IMR-90 (cell line): ENCODE measurements around the gene PDE5A. TPM values are rescaled to one million over a fixed set of nuclear protein-coding genes. Genes with fewer than 3 reads are reported as not detected.

Experiments used
- ATAC-seq: fragments of 200-7000 bp; cut with Tn5 transposase; 2 replicates; pipeline ENCODE4 v1.9.1; 2020; ENCODE audit warnings: low read depth, mild to moderate bottlenecking, moderate library complexity
- BruUV-seq: library from RNA; stranded (reverse); fragments of 400-500 nt; replicated peaks from 2 replicates; lab custom pipeline; 2021; lab: Mats Ljungman, UMichigan
- CTCF ChIA-PET: fragments of 300-600 bp; formaldehyde crosslinking; extraction: SDS; loops from one replicate; lab custom pipeline; 2021; ENCODE audit warnings: antibody characterized with exemption; lab: Yijun Ruan, JAX
- POLR2A ChIA-PET: fragments of 300-600 bp; sonication (Branson Sonifier 250); formaldehyde crosslinking; loops from one replicate; lab custom pipeline; 2022; ENCODE audit warnings: antibody characterized with exemption; ENCODE audit not compliant: unreplicated experiment; lab: Charles Lee
- DNase-seq: peaks from one replicate; pipeline ENCODE4 v3.0.0; 2013
- H2AFZ ChIP-seq: replicated peaks from 2 replicates; pipeline ENCODE3; 2013; ENCODE audit warnings: low read length, mild to moderate bottlenecking; ENCODE audit not compliant: poor library complexity
- H2AK5ac ChIP-seq: 2 replicates; pipeline ENCODE4 v1.6.1; 2013; ENCODE audit warnings: low read depth, low read length, inconsistent platforms
- H2AK9ac ChIP-seq: replicated peaks from 2 replicates; pipeline ENCODE3; 2013; ENCODE audit warnings: mild to moderate bottlenecking, low read depth, low read length, moderate library complexity; ENCODE audit not compliant: poor library complexity
- H2BK120ac ChIP-seq: 2 replicates; pipeline ENCODE4 v1.6.1; 2013; ENCODE audit warnings: low read depth, low read length, inconsistent platforms
- H2BK15ac ChIP-seq: 3 replicates; pipeline ENCODE4 v1.6.1; 2013; ENCODE audit warnings: low read depth, low read length, inconsistent platforms
- H2BK20ac ChIP-seq: 2 replicates; pipeline ENCODE4 v1.6.1; 2013; ENCODE audit warnings: low read depth, mild to moderate bottlenecking, inconsistent platforms, low read length, moderate library complexity
- H2BK5ac ChIP-seq: 2 replicates; pipeline ENCODE4 v1.6.1; 2013; ENCODE audit warnings: mild to moderate bottlenecking, low read depth, low read length, inconsistent platforms; ENCODE audit not compliant: poor library complexity, severe bottlenecking
- H3K14ac ChIP-seq: replicated peaks from 2 replicates; pipeline ENCODE4 v1.6.1; 2013; ENCODE audit warnings: low read depth, low read length, inconsistent platforms
- H3K18ac ChIP-seq: 2 replicates; pipeline ENCODE4 v1.6.1; 2013; ENCODE audit warnings: low read depth, low read length, control low read depth
- H3K23ac ChIP-seq: 2 replicates; pipeline ENCODE4 v1.6.1; 2013; ENCODE audit warnings: low read depth, low read length, inconsistent platforms
- H3K27ac ChIP-seq: 2 replicates; pipeline ENCODE4 v1.5.1; 2013; ENCODE audit warnings: mild to moderate bottlenecking, control low read depth, low read length; ENCODE audit not compliant: insufficient read depth
- H3K27me3 ChIP-seq: 2 replicates; pipeline ENCODE4 v1.6.1; 2013; ENCODE audit warnings: low read length; ENCODE audit not compliant: control insufficient read depth, insufficient read depth
- H3K36me3 ChIP-seq: 2 replicates; pipeline ENCODE4 v1.6.1; 2013; ENCODE audit warnings: low read length, mixed read lengths; ENCODE audit not compliant: control insufficient read depth, insufficient read depth
- H3K4ac ChIP-seq: 2 replicates; pipeline ENCODE4 v1.6.1; 2013; ENCODE audit warnings: low read depth, low read length, inconsistent platforms
- H3K4me1 ChIP-seq: 2 replicates; pipeline ENCODE4 v1.6.1; 2013; ENCODE audit warnings: low read length, mixed read lengths; ENCODE audit not compliant: control insufficient read depth, insufficient read depth
- H3K4me2 ChIP-seq: 2 replicates; pipeline ENCODE4 v1.6.1; 2013; ENCODE audit warnings: low read depth, mild to moderate bottlenecking, control low read depth, low read length, moderate library complexity
- H3K4me3 ChIP-seq: 2 replicates; pipeline ENCODE4 v1.5.1; 2013; ENCODE audit warnings: low read depth, mild to moderate bottlenecking, control low read depth, low read length, moderate library complexity; ENCODE audit not compliant: insufficient read depth
- H3K56ac ChIP-seq: 2 replicates; pipeline ENCODE4 v1.6.1; 2013; ENCODE audit warnings: low read length, inconsistent platforms; ENCODE audit not compliant: insufficient read depth; ENCODE audit errors: extremely low read depth
- H3K79me1 ChIP-seq, 2 experiments: 2 replicates each; pipeline ENCODE4 v1.6.1; 2013; ENCODE audit warnings: low read length in 2 of 2, inconsistent platforms in 1 of 2, low read depth in 1 of 2
- H3K9ac ChIP-seq: 2 replicates; pipeline ENCODE4 v1.6.1; 2013; ENCODE audit warnings: low read depth, low read length, control low read depth
- H3K9me1 ChIP-seq: 2 replicates; pipeline ENCODE4 v1.6.1; 2013; ENCODE audit warnings: low read length, inconsistent platforms; ENCODE audit not compliant: insufficient read depth
- H3K9me3 ChIP-seq: 2 replicates; pipeline ENCODE4 v1.6.1; 2013; ENCODE audit warnings: low read length; ENCODE audit not compliant: control insufficient read depth, insufficient read depth
- H4K20me1 ChIP-seq: 2 replicates; pipeline ENCODE4 v1.6.1; 2013; ENCODE audit warnings: low read length, inconsistent platforms; ENCODE audit not compliant: insufficient read depth
- H4K5ac ChIP-seq: 2 replicates; pipeline ENCODE4 v1.6.1; 2013; ENCODE audit warnings: mild to moderate bottlenecking, low read depth, low read length, control low read depth
- H4K8ac ChIP-seq, 2 experiments: 2 replicates each; pipeline ENCODE4 v1.6.1; 2013; ENCODE audit warnings: low read depth in 2 of 2, low read length in 2 of 2, control low read depth in 1 of 2, inconsistent platforms in 1 of 2
- H4K91ac ChIP-seq: 2 replicates; pipeline ENCODE4 v1.6.1; 2013; ENCODE audit warnings: low read depth, low read length, inconsistent platforms; ENCODE audit not compliant: insufficient read depth
- BHLHE40 ChIP-seq: fragments of 150-350 bp; IDR thresholded peaks from 2 replicates; pipeline ENCODE4 v1.6.1; 2016; ENCODE audit warnings: mild to moderate bottlenecking, low read depth, low read length
- CEBPB ChIP-seq: IDR thresholded peaks from 2 replicates; pipeline ENCODE4 v1.6.1; 2012; ENCODE audit warnings: low read depth, low read length, improper control_type of control experiment
- CHD1 ChIP-seq: IDR thresholded peaks from 2 replicates; pipeline ENCODE4 v1.6.1; 2012; ENCODE audit warnings: low read depth, low read length, improper control_type of control experiment
- FOS ChIP-seq: fragments of 150-350 bp; IDR thresholded peaks from 2 replicates; pipeline ENCODE4 v1.6.1; 2016; ENCODE audit warnings: low read depth, low read length
- MAFK ChIP-seq: IDR thresholded peaks from 2 replicates; pipeline ENCODE4 v1.6.1; 2012; ENCODE audit warnings: low read depth, low read length, improper control_type of control experiment
- MAZ ChIP-seq: IDR thresholded peaks from 2 replicates; pipeline ENCODE4 v1.6.1; 2012; ENCODE audit warnings: low read depth, mild to moderate bottlenecking, low read length, improper control_type of control experiment, moderate library complexity, borderline replicate concordance
- MXI1 ChIP-seq: IDR thresholded peaks from 2 replicates; pipeline ENCODE4 v1.6.1; 2012; ENCODE audit warnings: low read depth, mild to moderate bottlenecking, low read length, moderate library complexity, borderline replicate concordance
- NFE2L2 ChIP-seq: fragments of 150-350 bp; IDR thresholded peaks from 2 replicates; pipeline ENCODE4 v1.6.1; 2016; ENCODE audit warnings: low read depth, mild to moderate bottlenecking, low read length
- POLR2A ChIP-seq: IDR thresholded peaks from 2 replicates; pipeline ENCODE4 v1.6.1; 2012; ENCODE audit warnings: mild to moderate bottlenecking, low read depth, low read length
- RAD21 ChIP-seq: IDR thresholded peaks from 2 replicates; pipeline ENCODE4 v1.6.1; 2012; ENCODE audit warnings: low read length, improper control_type of control experiment
- RCOR1 ChIP-seq: IDR thresholded peaks from 2 replicates; pipeline ENCODE4 v1.6.1; 2012; ENCODE audit warnings: mild to moderate bottlenecking, low read length, improper control_type of control experiment; ENCODE audit not compliant: insufficient replicate concordance
- RFX5 ChIP-seq: IDR thresholded peaks from 2 replicates; pipeline ENCODE4 v1.8.0; 2012; ENCODE audit warnings: low read depth, mild to moderate bottlenecking, low read length, moderate library complexity
- SMC3 ChIP-seq: fragments of 150-350 bp; IDR thresholded peaks from 2 replicates; pipeline ENCODE4 v1.6.1; 2016; ENCODE audit warnings: low read depth, mild to moderate bottlenecking, antibody characterized with exemption, low read length, moderate library complexity
- WGBS, 2 experiments: methylation state at CpG; one replicate each; pipeline versions ENCODE4 v1.1.5 to v1.1.7; 2013; ENCODE audit warnings: missing lambda C conversion rate in 2 of 2; ENCODE audit not compliant: insufficient read length in 1 of 2; ENCODE audit errors: extremely low coverage in 2 of 2; 5-methylcytosine and 5-hydroxymethylcytosine counted together
- dilution Hi-C: fragments of 300-500 bp; cut with HindIII; formaldehyde crosslinking; loops from one replicate; pipeline ENCODE4 v1.14.3; 2018; ENCODE audit warnings: low sequenced_read_pairs; ENCODE audit not compliant: unreplicated experiment
- in situ Hi-C: fragments of 300-500 bp; cut with MboI; formaldehyde crosslinking; loops from 3 replicates; pipeline ENCODE4 v1.14.3; 2019; ENCODE audit warnings: low sequenced_read_pairs, inconsistent platforms, mixed read lengths
- intact Hi-C: fragments of 100-400 bp; cut with micrococcal nuclease; formaldehyde crosslinking; loops from 2 replicates; pipeline ENCODE4 v1.10.0; 2022
- polyA plus RNA-seq, 3 experiments: library from polyadenylated mRNA; depleted of rRNA; stranded (reverse); fragments of >200 nt; gene quantifications; 2 replicates each; pipeline ENCODE4 v1.2.3, GENCODE V29; 2012; ENCODE audit warnings: low replicate concordance in 1 of 3
- total RNA-seq: library from RNA; depleted of rRNA; stranded (reverse); fragments of >200 nt; gene quantifications from 2 replicates; pipeline ENCODE4 v1.2.3, GENCODE V29; 2012
- TF ChIP-seq, protein P1 (sequence below): fragments of 150-350 bp; IDR thresholded peaks from 2 replicates; pipeline ENCODE4 v1.6.1; 2016; ENCODE audit warnings: low read depth, mild to moderate bottlenecking, low read length, moderate library complexity, borderline replicate concordance
- TF ChIP-seq, protein P2 (sequence below): fragments of 150-350 bp; IDR thresholded peaks from 2 replicates; pipeline ENCODE4 v1.6.1; 2017; ENCODE audit warnings: mild to moderate bottlenecking, antibody characterized with exemption, low read length, low read depth
- TF ChIP-seq, protein P3 (sequence below): conservative IDR thresholded peaks from 2 replicates; pipeline ENCODE4 v1.5.1; 2012; ENCODE audit warnings: mild to moderate bottlenecking, low read depth, low read length, improper control_type of control experiment

Gene PDE5A
- total and polyA plus RNA-seq, 2 of the 4 experiments (the other 2 are of a cell fraction), result 101 to 770 TPM

DNA sequence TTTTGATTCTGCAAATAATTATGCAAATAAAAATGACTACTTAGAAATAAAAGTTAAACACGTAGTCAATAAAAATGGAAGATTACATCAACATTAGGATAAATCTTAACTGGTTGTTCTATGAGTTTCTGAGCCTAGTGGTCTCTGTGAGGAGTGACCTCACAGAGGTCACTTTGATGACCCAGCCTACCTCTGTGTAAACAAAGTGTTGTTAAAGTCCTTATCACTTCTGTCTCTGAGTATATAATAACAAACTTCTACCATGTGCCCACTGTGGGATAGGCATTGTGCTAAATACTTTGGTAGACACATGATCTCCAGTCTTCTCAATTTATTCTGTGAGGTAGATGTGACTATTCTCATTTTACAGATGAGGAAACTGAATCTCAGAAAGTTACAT, 85.4 kb downstream of the PDE5A start:
- dilution Hi-C loops (no loop called here), intact Hi-C loops (no loop called here), in situ Hi-C loops (no loop called here)
- no peak for DNase-seq
- H3K27ac ChIP-seq, result peak overlapping the region; percentile 32; the same call in 1 of the 2 replicates
- H3K18ac ChIP-seq, result no peak overlapping the region
- no TSS peak for BruUV-seq
- no peak overlapping the region for H3K56ac ChIP-seq
- no CpG with 5 or more reads among the region's 1 CpG for WGBS, 2 experiments
- H2BK15ac ChIP-seq, result no peak overlapping the region
- H3K23ac ChIP-seq, result no peak overlapping the region
- TF ChIP-seq MAZ (no peak), MAFK (no peak), CEBPB (no peak), SMC3 (no peak), POLR2A (no peak), MXI1 (no peak), BHLHE40 (no peak), RFX5 (no peak), FOS (no peak), NFE2L2 (no peak), CHD1 (no peak), RCOR1 (no peak), RAD21 (no peak)
- TF ChIP-seq, protein P1, sequence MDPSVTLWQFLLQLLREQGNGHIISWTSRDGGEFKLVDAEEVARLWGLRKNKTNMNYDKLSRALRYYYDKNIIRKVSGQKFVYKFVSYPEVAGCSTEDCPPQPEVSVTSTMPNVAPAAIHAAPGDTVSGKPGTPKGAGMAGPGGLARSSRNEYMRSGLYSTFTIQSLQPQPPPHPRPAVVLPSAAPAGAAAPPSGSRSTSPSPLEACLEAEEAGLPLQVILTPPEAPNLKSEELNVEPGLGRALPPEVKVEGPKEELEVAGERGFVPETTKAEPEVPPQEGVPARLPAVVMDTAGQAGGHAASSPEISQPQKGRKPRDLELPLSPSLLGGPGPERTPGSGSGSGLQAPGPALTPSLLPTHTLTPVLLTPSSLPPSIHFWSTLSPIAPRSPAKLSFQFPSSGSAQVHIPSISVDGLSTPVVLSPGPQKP, result no peak
- TF ChIP-seq, protein P2, sequence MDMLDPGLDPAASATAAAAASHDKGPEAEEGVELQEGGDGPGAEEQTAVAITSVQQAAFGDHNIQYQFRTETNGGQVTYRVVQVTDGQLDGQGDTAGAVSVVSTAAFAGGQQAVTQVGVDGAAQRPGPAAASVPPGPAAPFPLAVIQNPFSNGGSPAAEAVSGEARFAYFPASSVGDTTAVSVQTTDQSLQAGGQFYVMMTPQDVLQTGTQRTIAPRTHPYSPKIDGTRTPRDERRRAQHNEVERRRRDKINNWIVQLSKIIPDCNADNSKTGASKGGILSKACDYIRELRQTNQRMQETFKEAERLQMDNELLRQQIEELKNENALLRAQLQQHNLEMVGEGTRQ, result no peak
- TF ChIP-seq, protein P3, sequence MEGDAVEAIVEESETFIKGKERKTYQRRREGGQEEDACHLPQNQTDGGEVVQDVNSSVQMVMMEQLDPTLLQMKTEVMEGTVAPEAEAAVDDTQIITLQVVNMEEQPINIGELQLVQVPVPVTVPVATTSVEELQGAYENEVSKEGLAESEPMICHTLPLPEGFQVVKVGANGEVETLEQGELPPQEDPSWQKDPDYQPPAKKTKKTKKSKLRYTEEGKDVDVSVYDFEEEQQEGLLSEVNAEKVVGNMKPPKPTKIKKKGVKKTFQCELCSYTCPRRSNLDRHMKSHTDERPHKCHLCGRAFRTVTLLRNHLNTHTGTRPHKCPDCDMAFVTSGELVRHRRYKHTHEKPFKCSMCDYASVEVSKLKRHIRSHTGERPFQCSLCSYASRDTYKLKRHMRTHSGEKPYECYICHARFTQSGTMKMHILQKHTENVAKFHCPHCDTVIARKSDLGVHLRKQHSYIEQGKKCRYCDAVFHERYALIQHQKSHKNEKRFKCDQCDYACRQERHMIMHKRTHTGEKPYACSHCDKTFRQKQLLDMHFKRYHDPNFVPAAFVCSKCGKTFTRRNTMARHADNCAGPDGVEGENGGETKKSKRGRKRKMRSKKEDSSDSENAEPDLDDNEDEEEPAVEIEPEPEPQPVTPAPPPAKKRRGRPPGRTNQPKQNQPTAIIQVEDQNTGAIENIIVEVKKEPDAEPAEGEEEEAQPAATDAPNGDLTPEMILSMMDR, result no peak
- H4K20me1 ChIP-seq, result peaks cover 27% of the 10 kb centered on the region; the same call in 1 of the 2 replicates
- no peak overlapping the region for H3K4me3 ChIP-seq
- H2BK20ac ChIP-seq, result no peak overlapping the region
- H4K5ac ChIP-seq, result no peak overlapping the region
- H2AFZ ChIP-seq, result no peak overlapping the region
- no peak overlapping the region for H4K91ac ChIP-seq
- H3K4me1 ChIP-seq, result peaks cover 11% of the 10 kb centered on the region
- H3K9ac ChIP-seq, result no peak overlapping the region
- no peak overlapping the region for H3K4ac ChIP-seq
- H4K8ac ChIP-seq, result no peak overlapping the region
- peak; percentile 13 for ATAC-seq
- CTCF ChIA-PET, result no interaction called here
- H2AK9ac ChIP-seq, result no peak overlapping the region
- H3K14ac ChIP-seq, result no peak overlapping the region
- no peak overlapping the region for H2AK5ac ChIP-seq
- H3K9me1 ChIP-seq, result peaks cover 6% of the 10 kb centered on the region
- no peaks in the 10 kb centered on the region for H3K9me3 ChIP-seq
- peaks cover 35% of the 10 kb centered on the region for H3K36me3 ChIP-seq
- H2BK120ac ChIP-seq, result no peak overlapping the region
- no peak overlapping the region for H2BK5ac ChIP-seq
- H3K4me2 ChIP-seq, result no peak overlapping the region
- H3K79me1 ChIP-seq, result peaks cover 10 to 51% of the 10 kb centered on the region in 2 experiments; a peak in 3 of 4 replicates
- H3K27me3 ChIP-seq, result no peaks in the 10 kb centered on the region
- POLR2A ChIA-PET, result no interaction called here
